ENCODE results near the gene EXOSC5. TPM values are rescaled to one million over a fixed set of nuclear protein-coding genes. Genes with fewer than 3 reads are reported as not detected.

Gene EXOSC5
- total and polyA plus RNA-seq, 2 of the 13 experiments (the other 11 are each of a cell fraction or from before 2014, with no cell fraction given), result 24.1 to 26.5 TPM

- TF ChIP-seq MYPOP (CRISPR knock-in tag; IDR thresholded peaks at IDR 0.05), result peak; percentile 74; the same call in 1 of the 2 replicates
- TF ChIP-seq TIGD3 (CRISPR knock-in tag; IDR thresholded peaks at IDR 0.05; ENCODE audit: borderline replicate concordance), result no peak
- TF ChIP-seq SALL2 (CRISPR knock-in tag; IDR thresholded peaks at IDR 0.05), result no peak
- no peak for TF ChIP-seq ZBTB4 (CRISPR knock-in tag; IDR thresholded peaks at IDR 0.05; ENCODE audit: borderline replicate concordance)
- TF ChIP-seq ZBTB3 (CRISPR knock-in tag; IDR thresholded peaks at IDR 0.05; ENCODE audit: borderline replicate concordance, low read depth), result no peak
- no peak for TF ChIP-seq ZNF563 (CRISPR knock-in tag; IDR thresholded peaks at IDR 0.05)
- TF ChIP-seq ZC3H13 (CRISPR knock-in tag; IDR thresholded peaks at IDR 0.05), result peak; percentile 25; the same call in 1 of the 2 replicates
- peak; percentile 57; the same call in 1 of the 2 replicates for TF ChIP-seq ZNF567 (CRISPR knock-in tag; IDR thresholded peaks at IDR 0.05; ENCODE audit: borderline replicate concordance)
- no peak for TF ChIP-seq ZNF101 (CRISPR knock-in tag; IDR thresholded peaks at IDR 0.05; ENCODE audit: borderline replicate concordance, low read depth)
- TF ChIP-seq CHD2 (IDR thresholded peaks at IDR 0.05; ENCODE audit: low read depth, low read length), result no peak
- no peak for TF ChIP-seq NONO (IDR thresholded peaks at IDR 0.05)
- TF ChIP-seq NONO (CRISPR knock-in tag; conservative IDR thresholded peaks at IDR 0.05), result 0 out of 2 replicates have a peak, but pooled peaks have one; percentile 31
- TF ChIP-seq ZNF629 (CRISPR knock-in tag; conservative IDR thresholded peaks at IDR 0.05), result no peak
- TF ChIP-seq SP4 (CRISPR knock-in tag; IDR thresholded peaks at IDR 0.05), result peak; percentile 64; the same call in 1 of the 2 replicates
- TF ChIP-seq SAFB2 (CRISPR knock-in tag; IDR thresholded peaks at IDR 0.05; ENCODE audit: borderline replicate concordance, low read depth), result 0 out of 2 replicates have a peak, but pooled peaks have one; percentile 44
- no peak for TF ChIP-seq ZFP36L1 (CRISPR knock-in tag; IDR thresholded peaks at IDR 0.05)
- peak; percentile 8; the same call in 1 of the 2 replicates for TF ChIP-seq PAXIP1 (CRISPR knock-in tag; conservative IDR thresholded peaks at IDR 0.05)
- TF ChIP-seq ZNF550 (CRISPR knock-in tag; IDR thresholded peaks at IDR 0.05; ENCODE audit: borderline replicate concordance), result no peak
Measured at GRCh38 chr19:41376241-41376997, 20.7 kb downstream of the EXOSC5 start, which contains the start of gene TMEM91 (continued).
